Fibroblast of pulmonary artery (primary cell): ENCODE results near the gene TRIM15.

Source experiments
- DNase-seq: peaks from one replicate; pipeline ENCODE4 v3.0.0-alpha.2; 2010; ENCODE audit warnings: low read depth
- H3K4me3 ChIP-seq: replicated peaks from 2 replicates; pipeline ENCODE4 v1.5.1; 2011; ENCODE audit warnings: low read depth, mild to moderate bottlenecking, control low read depth, low read length, moderate library complexity
- CTCF ChIP-seq: IDR thresholded peaks from 2 replicates; pipeline ENCODE4 v1.5.1; 2011; ENCODE audit warnings: mild to moderate bottlenecking, control low read depth, low read length, inconsistent platforms; ENCODE audit errors: missing control alignments

Gene TRIM15

DNA sequence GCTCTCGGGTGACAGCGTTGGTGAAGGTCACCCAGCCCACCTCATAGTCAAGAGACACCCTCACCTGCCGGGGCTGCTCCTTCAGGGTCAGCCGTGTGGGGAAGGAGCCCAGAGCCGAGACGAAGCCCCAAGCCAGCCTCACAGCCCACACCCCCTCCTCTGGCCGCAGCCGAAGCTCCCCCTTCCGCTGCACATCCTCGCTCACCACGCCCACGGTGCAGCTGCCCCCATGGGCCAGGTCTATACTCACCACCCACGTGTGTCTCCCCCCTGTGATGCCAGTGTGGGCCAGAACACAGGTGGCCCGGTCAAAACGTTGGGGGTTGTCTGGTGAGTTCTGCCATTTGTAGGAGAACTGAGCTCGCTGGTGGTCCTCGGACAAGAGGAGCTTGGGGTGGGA is 9.3 kb upstream of the TRIM15 start:
- no peak overlapping the region for H3K4me3 ChIP-seq
- no peak for DNase-seq
- TF ChIP-seq CTCF, result no peak

GRCh38 chr6:30154709-30155519 is 8.4 kb upstream of the TRIM15 start:
- TF ChIP-seq CTCF, result no peak
- peak; percentile 75 for DNase-seq
- H3K4me3 ChIP-seq, result no peak overlapping the region

DNA sequence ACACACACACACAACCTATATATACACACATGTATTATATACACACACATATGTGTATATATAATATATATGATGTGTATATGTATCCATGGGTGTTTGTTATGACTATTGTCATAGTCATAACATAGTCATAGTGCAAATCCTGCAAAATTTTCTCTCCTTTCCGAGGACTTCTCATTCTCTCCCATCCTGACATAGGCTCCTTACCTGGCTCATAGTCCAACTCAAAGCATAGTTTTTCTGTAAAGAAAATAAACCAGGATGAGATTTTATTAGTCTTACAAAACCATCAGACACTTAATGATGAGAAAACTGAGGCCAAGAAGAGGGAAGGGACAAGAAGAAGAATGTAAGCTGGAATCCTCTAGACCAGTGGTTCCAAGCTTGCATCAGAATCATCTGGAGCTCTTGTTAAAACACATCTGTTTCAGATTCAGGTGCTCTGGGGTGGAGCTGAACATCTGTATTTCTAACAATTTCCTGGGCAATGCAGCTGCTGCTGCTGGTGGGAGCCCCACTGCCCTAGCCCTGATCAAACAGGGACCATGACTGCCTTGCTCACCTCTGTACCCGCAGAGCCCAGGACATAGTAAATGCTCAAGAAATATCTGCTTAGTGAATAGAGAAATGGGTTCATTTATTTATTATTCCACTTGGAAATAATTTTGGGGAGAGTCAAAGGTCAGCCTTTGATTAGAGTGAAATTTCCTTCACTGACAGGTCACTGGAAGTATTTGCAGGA is 7.7 kb upstream of the TRIM15 start:
- no peak overlapping the region for H3K4me3 ChIP-seq
- no peak for TF ChIP-seq CTCF
- DNase-seq, result no peak

DNA sequence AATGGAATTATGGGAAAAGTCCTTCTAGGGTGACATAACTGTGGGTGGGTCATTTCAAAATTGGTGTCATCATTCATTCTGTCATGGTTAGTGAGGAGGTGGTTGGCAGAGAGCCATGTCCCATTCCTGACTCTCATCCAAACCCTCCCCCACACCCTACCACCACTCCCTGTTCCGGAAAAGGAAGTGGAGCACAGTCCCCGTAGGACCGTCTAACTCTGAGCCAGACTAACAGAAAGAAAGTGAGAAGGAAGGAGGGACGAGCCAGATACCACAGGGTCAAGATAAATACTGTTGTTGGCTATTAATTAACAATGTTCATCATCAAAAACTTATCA is 7.1 kb upstream of the TRIM15 start:
- no peak overlapping the region for H3K4me3 ChIP-seq
- TF ChIP-seq CTCF, result no peak
- DNase-seq, result peak; percentile 79

DNA sequence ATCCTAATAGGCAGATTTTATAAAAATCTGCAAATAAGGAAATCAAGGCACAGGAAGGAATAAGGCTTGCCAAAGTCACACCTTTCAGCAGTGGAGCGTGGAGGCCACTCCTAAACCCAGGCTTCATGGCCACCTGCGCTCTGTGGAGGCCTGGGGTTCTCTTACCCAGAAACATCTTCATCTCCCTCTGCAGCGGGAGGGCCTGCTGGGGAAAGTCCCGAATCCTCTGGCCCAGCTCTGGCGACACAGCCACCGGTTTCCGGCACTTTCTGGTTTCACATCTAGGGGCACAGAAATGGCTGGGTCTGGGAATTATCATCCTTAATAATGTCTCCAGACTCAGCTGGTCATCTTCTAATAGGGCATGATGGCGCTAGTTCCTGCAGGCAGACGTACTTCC is 6.6 kb upstream of the TRIM15 start:
- no peak for TF ChIP-seq CTCF
- no peak overlapping the region for H3K4me3 ChIP-seq
- no peak for DNase-seq

- DNase-seq, result no peak
- no peak for TF ChIP-seq CTCF
- no peak overlapping the region for H3K4me3 ChIP-seq
Observed at GRCh38 chr6:30157581-30157980, 5.8 kb upstream of the TRIM15 start.
